Measurements from ENCODE around the gene KLF7. TPM values are rescaled to one million over a fixed set of nuclear protein-coding genes. Genes with fewer than 3 reads are reported as not detected.
A peak's percentile ranks its signal among the peaks of the same experiment; 100 is the strongest.

KLF7 gene
- total and polyA plus RNA-seq, 2 donors (not counting 1 experiment from before 2014, with no cell fraction given): 12.9 to 21.0 TPM

DNA sequence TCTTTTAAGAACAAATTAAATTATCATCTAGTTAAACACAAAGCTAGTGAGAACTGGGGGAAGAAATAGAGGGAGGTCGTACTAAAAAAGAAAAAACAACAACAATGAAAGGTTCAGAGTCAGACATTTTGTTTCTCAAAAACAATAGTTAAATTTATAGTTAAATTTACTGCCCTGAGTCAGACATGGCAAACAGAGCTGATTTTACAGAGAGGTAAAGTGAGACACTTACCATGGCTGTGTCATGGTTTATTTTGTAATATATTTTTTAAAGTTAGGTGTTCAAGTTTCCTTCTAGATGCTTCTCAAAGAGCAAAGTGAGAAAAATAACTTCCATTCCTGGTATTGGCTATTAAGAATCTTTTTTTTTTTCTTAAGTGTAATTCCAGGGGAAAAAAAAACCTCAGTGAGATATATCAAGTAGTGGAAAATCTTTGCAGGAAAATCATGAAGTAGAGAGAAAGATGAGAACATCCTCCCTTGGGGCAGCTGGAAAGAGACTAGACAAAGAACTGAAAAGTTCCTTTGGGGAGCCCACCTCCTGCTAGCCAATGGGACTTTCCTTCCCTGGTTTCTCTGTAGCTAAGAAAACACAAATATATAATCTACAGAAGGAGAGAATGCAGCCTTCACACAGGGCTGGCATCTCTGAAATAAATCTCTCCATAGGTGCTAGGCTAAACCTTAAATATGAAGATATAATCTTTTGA is 12.3 kb downstream of the KLF7 start:
- Histone ChIP-seq H3K9me3 (ENCODE audit: control insufficient read depth, insufficient read depth, low read depth, low read length) (no peaks in the 10 kb centered on the region), H4K20me1 (ENCODE audit: control insufficient read depth, extremely low read depth, insufficient read depth, low read length) (no peaks in the 10 kb centered on the region), H3K4me1 (ENCODE audit: control insufficient read depth, extremely low read depth, insufficient read depth, low read length) (peaks cover 11% of the 10 kb centered on the region), H3K4me3 (replicated peaks in 1 of 4; ENCODE audit: control extremely low read depth in 1 of 4, insufficient read depth in 1 of 4, low read depth in 3 of 4, low read length in 4 of 4) (no peak overlapping the region), H2AFZ (ENCODE audit: low read length) (no peak overlapping the region), H3K27ac (ENCODE audit: insufficient read depth, low read length) (no peak overlapping the region), H3K79me2 (ENCODE audit: control insufficient read depth, insufficient read depth, low read length) (peaks cover 96% of the 10 kb centered on the region), H3K9ac (ENCODE audit: insufficient read depth, low read length) (no peak overlapping the region), H3K4me2 (ENCODE audit: extremely low read depth, insufficient read depth, low read length) (peak overlapping the region; percentile 2), H3K27me3 (ENCODE audit: control insufficient read depth, insufficient read depth, low read length) (no peaks in the 10 kb centered on the region), H3K36me3 (ENCODE audit: control insufficient read depth, insufficient read depth, low read length) (no peaks in the 10 kb centered on the region)
- no peak for TF ChIP-seq EZH2 (IDR thresholded peaks at IDR 0.05; ENCODE audit: low read length, missing control alignments)
- TF ChIP-seq, protein P1, sequence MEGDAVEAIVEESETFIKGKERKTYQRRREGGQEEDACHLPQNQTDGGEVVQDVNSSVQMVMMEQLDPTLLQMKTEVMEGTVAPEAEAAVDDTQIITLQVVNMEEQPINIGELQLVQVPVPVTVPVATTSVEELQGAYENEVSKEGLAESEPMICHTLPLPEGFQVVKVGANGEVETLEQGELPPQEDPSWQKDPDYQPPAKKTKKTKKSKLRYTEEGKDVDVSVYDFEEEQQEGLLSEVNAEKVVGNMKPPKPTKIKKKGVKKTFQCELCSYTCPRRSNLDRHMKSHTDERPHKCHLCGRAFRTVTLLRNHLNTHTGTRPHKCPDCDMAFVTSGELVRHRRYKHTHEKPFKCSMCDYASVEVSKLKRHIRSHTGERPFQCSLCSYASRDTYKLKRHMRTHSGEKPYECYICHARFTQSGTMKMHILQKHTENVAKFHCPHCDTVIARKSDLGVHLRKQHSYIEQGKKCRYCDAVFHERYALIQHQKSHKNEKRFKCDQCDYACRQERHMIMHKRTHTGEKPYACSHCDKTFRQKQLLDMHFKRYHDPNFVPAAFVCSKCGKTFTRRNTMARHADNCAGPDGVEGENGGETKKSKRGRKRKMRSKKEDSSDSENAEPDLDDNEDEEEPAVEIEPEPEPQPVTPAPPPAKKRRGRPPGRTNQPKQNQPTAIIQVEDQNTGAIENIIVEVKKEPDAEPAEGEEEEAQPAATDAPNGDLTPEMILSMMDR (conservative IDR thresholded peaks at IDR 0.05 in 1 of 2, IDR thresholded peaks at IDR 0.05 in 1 of 2; ENCODE audit: low read depth in 1 of 2, low read length in 2 of 2): no peak
- no peak for DNase-seq (ENCODE audit: low read depth in 2 of 2)

DNA sequence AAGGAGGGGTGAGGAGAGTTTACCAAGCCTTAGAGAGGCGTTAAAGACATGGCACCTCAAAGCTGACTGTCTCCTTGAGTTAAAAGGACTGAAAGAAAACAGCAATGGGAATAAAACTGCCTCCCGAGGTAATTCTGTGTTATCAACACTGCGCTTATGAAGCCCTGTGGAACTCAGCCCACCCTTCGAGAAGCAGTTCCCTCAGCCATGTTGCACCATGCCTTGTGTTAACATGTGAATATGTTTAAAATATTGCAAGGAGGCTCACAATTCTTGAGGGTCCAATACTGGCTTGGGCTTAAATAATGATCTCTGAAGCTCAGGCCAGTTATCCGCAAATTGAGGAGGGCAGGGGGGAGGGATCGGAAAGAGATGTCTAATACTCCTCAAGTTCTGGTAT is 14.7 kb downstream of the KLF7 start:
- TF ChIP-seq, protein P1 (conservative IDR thresholded peaks at IDR 0.05 in 1 of 2, IDR thresholded peaks at IDR 0.05 in 1 of 2; ENCODE audit: low read depth in 1 of 2, low read length in 2 of 2): no peak
- TF ChIP-seq EZH2 (IDR thresholded peaks at IDR 0.05; ENCODE audit: low read length, missing control alignments): no peak
- Histone ChIP-seq H3K9ac (ENCODE audit: insufficient read depth, low read length) (no peak overlapping the region), H3K4me3 (replicated peaks in 1 of 4; ENCODE audit: control extremely low read depth in 1 of 4, insufficient read depth in 1 of 4, low read depth in 3 of 4, low read length in 4 of 4) (no peak overlapping the region), H3K36me3 (ENCODE audit: control insufficient read depth, insufficient read depth, low read length) (no peaks in the 10 kb centered on the region), H2AFZ (ENCODE audit: low read length) (no peak overlapping the region), H3K27ac (ENCODE audit: insufficient read depth, low read length) (no peak overlapping the region), H3K79me2 (ENCODE audit: control insufficient read depth, insufficient read depth, low read length) (peaks cover 93% of the 10 kb centered on the region), H3K4me2 (ENCODE audit: extremely low read depth, insufficient read depth, low read length) (no peak overlapping the region), H4K20me1 (ENCODE audit: control insufficient read depth, extremely low read depth, insufficient read depth, low read length) (no peaks in the 10 kb centered on the region), H3K4me1 (ENCODE audit: control insufficient read depth, extremely low read depth, insufficient read depth, low read length) (peaks cover 3% of the 10 kb centered on the region), H3K9me3 (ENCODE audit: control insufficient read depth, insufficient read depth, low read depth, low read length) (no peaks in the 10 kb centered on the region), H3K27me3 (ENCODE audit: control insufficient read depth, insufficient read depth, low read length) (no peaks in the 10 kb centered on the region)
- no peak for DNase-seq (ENCODE audit: low read depth in 2 of 2)

DNA sequence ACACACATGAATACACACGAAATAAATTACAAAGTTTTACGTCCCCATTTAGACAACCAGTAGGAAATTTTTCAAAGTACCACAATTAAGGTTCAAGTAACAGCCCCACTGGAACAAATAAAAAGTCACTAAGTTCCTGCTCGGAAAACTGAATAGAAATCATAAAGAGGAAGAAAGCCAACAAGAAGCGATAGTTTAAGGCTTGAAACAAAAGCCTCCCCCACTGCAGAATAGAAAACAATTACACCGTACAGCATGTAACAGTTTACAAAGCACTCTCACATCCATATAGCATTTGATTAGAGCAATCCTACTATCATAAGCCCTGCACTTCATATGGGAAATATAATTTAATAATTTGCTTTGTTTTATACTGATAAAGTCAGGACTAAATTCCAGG is 15.5 kb downstream of the KLF7 start:
- Histone ChIP-seq H3K27me3 (ENCODE audit: control insufficient read depth, insufficient read depth, low read length) (no peaks in the 10 kb centered on the region), H4K20me1 (ENCODE audit: control insufficient read depth, extremely low read depth, insufficient read depth, low read length) (no peaks in the 10 kb centered on the region), H3K9ac (ENCODE audit: insufficient read depth, low read length) (no peak overlapping the region), H3K4me2 (ENCODE audit: extremely low read depth, insufficient read depth, low read length) (no peak overlapping the region), H2AFZ (ENCODE audit: low read length) (no peak overlapping the region), H3K4me1 (ENCODE audit: control insufficient read depth, extremely low read depth, insufficient read depth, low read length) (peaks cover 3% of the 10 kb centered on the region), H3K36me3 (ENCODE audit: control insufficient read depth, insufficient read depth, low read length) (no peaks in the 10 kb centered on the region), H3K4me3 (replicated peaks in 1 of 4; ENCODE audit: control extremely low read depth in 1 of 4, insufficient read depth in 1 of 4, low read depth in 3 of 4, low read length in 4 of 4) (no peak overlapping the region), H3K9me3 (ENCODE audit: control insufficient read depth, insufficient read depth, low read depth, low read length) (no peaks in the 10 kb centered on the region), H3K27ac (ENCODE audit: insufficient read depth, low read length) (no peak overlapping the region), H3K79me2 (ENCODE audit: control insufficient read depth, insufficient read depth, low read length) (peaks cover 92% of the 10 kb centered on the region)
- TF ChIP-seq EZH2 (IDR thresholded peaks at IDR 0.05; ENCODE audit: low read length, missing control alignments): no peak
- TF ChIP-seq, protein P1 (conservative IDR thresholded peaks at IDR 0.05 in 1 of 2, IDR thresholded peaks at IDR 0.05 in 1 of 2; ENCODE audit: low read depth in 1 of 2, low read length in 2 of 2): no peak
- no peak for DNase-seq (ENCODE audit: low read depth in 2 of 2)

Data from fibroblast of lung (primary cell).